Cerebellar nuclear complex (tissue), 1 donor: ENCODE results near the gene ANKMY1.

Experiments
- DNase-seq, 2 experiments: peaks; one replicate each; lab custom pipeline; 2025; lab: John Stamatoyannopoulos, UW

Gene ANKMY1

GRCh38 chr2:240579771-240580614 lies 22.2 kb upstream of the ANKMY1 start:
- DNase-seq: no peak

- no peak for DNase-seq
These were observed 21.4 kb upstream of the ANKMY1 start for GRCh38 chr2:240579071-240579762.

- no peak for DNase-seq
These were observed 20.7 kb upstream of the ANKMY1 start for GRCh38 chr2:240578488-240578887.

- DNase-seq: no peak
These were observed 20.3 kb upstream of the ANKMY1 start for GRCh38 chr2:240578110-240578450.

GRCh38 chr2:240577281-240578109 lies 19.7 kb upstream of the ANKMY1 start:
- DNase-seq: no peak

- DNase-seq: no peak
These were observed 18.8 kb upstream of the ANKMY1 start for GRCh38 chr2:240576436-240577205.

GRCh38 chr2:240576036-240576435 lies 18.2 kb upstream of the ANKMY1 start:
- DNase-seq: no peak

- DNase-seq: no peak
These were observed 17.5 kb upstream of the ANKMY1 start for GRCh38 chr2:240575101-240575965.

- DNase-seq: no peak
These were observed 16.8 kb upstream of the ANKMY1 start for GRCh38 chr2:240574386-240575100.

- DNase-seq: no peak
These were observed 16.0 kb upstream of the ANKMY1 start for GRCh38 chr2:240573516-240574385.

- no peak for DNase-seq
These were observed 15.3 kb upstream of the ANKMY1 start for GRCh38 chr2:240573071-240573515.

- no peak for DNase-seq
These were observed 14.6 kb upstream of the ANKMY1 start for GRCh38 chr2:240572141-240573031.

- no peak for DNase-seq
These were observed 13.7 kb upstream of the ANKMY1 start for GRCh38 chr2:240571314-240571973.

- DNase-seq: no peak
These were observed 12.9 kb upstream of the ANKMY1 start for GRCh38 chr2:240570531-240571313.

GRCh38 chr2:240569998-240570530 lies 12.3 kb upstream of the ANKMY1 start:
- DNase-seq: no peak

- no peak for DNase-seq
These were observed 11.8 kb upstream of the ANKMY1 start for GRCh38 chr2:240569523-240569997.
